ENCODE results near the gene OR51B6.
"Not testable (repeated sequence)": the region's sequence is repeated elsewhere in the genome, so short reads cannot be mapped to it uniquely, and the experiment has no call there.

OR51B6 gene

DNA sequence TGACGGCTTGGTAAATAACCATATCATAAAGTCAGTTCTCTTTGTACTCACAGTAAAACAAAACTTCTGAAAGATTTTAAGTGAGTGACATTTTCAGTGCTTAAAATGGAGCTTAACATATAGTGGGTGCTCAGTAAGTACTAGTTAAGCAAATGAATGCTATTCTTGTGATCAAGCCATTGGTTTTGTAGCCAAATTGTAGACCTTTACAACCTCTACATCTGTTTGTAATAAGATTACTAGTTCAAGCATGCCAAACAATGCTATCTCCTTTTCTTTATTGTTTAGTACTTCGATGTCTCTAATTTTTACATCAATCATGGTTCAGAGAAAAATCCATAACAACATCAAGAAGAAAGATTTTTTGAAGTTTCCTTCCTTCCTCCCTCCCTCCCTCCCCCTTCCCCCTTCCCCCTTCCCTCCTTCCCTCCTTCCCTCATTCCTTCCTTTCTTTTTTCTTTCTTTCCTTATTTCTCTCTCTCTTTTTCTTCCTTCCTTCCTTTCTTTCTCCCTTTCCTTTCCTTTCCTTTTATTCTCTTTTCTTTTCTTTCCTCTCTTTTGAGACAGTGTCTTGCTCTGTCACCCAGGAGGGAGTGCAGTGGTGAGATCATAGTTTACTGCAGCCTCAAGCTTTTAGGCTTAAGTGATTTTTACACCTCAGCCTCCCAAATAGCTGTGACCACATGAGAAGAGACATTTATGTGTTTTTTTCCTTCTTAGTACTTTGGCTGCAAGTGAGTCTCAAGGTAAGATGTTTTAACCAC lies 43.9 kb upstream of the OR51B6 start:
- Histone ChIP-seq H3K4me3 (ENCODE audit: low read length in 2 of 2) (no peak overlapping the region), H3K79me1 (ENCODE audit: low read depth, low read length) (no peaks in the 10 kb centered on the region), H3K4ac (ENCODE audit: low read length) (no peak overlapping the region), H3K9me3 (replicated peaks in 1 of 2; ENCODE audit: control insufficient read depth in 2 of 2, insufficient read depth in 1 of 2, low read depth in 1 of 2, low read length in 2 of 2) (no peaks in the 10 kb centered on the region), H2AFZ (ENCODE audit: low read length) (no peak overlapping the region), H3K23ac (ENCODE audit: low read depth, low read length, poor library complexity) (no peak overlapping the region), H4K8ac (ENCODE audit: low read depth, low read length) (no peak overlapping the region), H3K14ac (ENCODE audit: low read length) (no peak overlapping the region), H3K27me3 (ENCODE audit: control insufficient read depth in 3 of 3, insufficient read depth in 3 of 3, low read depth in 1 of 3, low read length in 3 of 3) (no peaks in the 10 kb centered on the region), H3K18ac (ENCODE audit: low read length) (no peak overlapping the region), H2AK5ac (ENCODE audit: low read depth, low read length) (no peak overlapping the region), H4K91ac (ENCODE audit: low read depth, low read length, poor library complexity) (no peak overlapping the region), H3K36me3 (replicated peaks in 1 of 2; ENCODE audit: control insufficient read depth in 2 of 2, insufficient read depth in 2 of 2, low read length in 2 of 2) (no peaks in the 10 kb centered on the region), H3K4me2 (ENCODE audit: insufficient read depth, low read length, poor library complexity, severe bottlenecking) (no peak overlapping the region), H3K4me1 (ENCODE audit: control insufficient read depth in 2 of 2, insufficient read depth in 1 of 2, low read depth in 1 of 2, low read length in 2 of 2) (no peaks in the 10 kb centered on the region), H2BK15ac (ENCODE audit: low read length) (no peak overlapping the region), H3K9ac (ENCODE audit: low read depth, low read length, poor library complexity) (no peak overlapping the region), H2BK120ac (ENCODE audit: low read depth, low read length) (no peak overlapping the region), H3K27ac (replicated peaks; ENCODE audit: low read length) (no peak overlapping the region), H2BK5ac (ENCODE audit: low read length) (no peak overlapping the region), H2BK12ac (ENCODE audit: low read length) (no peak overlapping the region)
- WGBS, 2 donors (ENCODE audit: extremely low coverage in 2 of 2, insufficient read length in 2 of 2, insufficient replicate concordance in 1 of 2): no CpG with 5 or more reads among the region's 2 CpGs
- no peak for DNase-seq (ENCODE audit: low spot score)

DNA sequence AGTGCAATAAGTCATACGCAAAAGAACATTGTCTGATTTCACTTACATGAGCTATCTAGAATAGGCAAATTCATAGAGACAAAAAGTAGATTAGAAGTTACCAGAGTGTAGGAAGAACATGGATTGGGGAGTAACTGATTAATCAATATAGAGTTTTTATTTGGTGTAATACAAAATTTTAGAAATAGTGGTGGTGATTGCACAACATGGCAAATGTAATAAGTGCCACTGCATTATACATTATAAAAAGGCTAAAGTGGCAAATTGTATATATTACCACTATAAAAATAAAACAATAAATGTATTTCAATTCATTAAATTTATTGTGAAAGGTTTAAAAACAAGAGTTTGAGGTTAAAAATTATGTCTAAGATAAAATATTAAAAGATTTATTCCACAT lies 40.9 kb upstream of the OR51B6 start:
- Histone ChIP-seq H4K8ac (ENCODE audit: low read depth, low read length) (no peak overlapping the region), H3K9me3 (replicated peaks in 1 of 2; ENCODE audit: control insufficient read depth in 2 of 2, insufficient read depth in 1 of 2, low read depth in 1 of 2, low read length in 2 of 2) (no peaks in the 10 kb centered on the region), H3K4me2 (ENCODE audit: insufficient read depth, low read length, poor library complexity, severe bottlenecking) (no peak overlapping the region), H2BK12ac (ENCODE audit: low read length) (no peak overlapping the region), H3K4ac (ENCODE audit: low read length) (no peak overlapping the region), H3K27me3 (ENCODE audit: control insufficient read depth in 3 of 3, insufficient read depth in 3 of 3, low read depth in 1 of 3, low read length in 3 of 3) (no peaks in the 10 kb centered on the region), H3K4me3 (ENCODE audit: low read length in 2 of 2) (no peak overlapping the region), H3K9ac (ENCODE audit: low read depth, low read length, poor library complexity) (no peak overlapping the region), H3K14ac (ENCODE audit: low read length) (no peak overlapping the region), H4K91ac (ENCODE audit: low read depth, low read length, poor library complexity) (no peak overlapping the region), H2BK5ac (ENCODE audit: low read length) (no peak overlapping the region), H2BK120ac (ENCODE audit: low read depth, low read length) (no peak overlapping the region), H3K27ac (replicated peaks; ENCODE audit: low read length) (no peak overlapping the region), H3K36me3 (replicated peaks in 1 of 2; ENCODE audit: control insufficient read depth in 2 of 2, insufficient read depth in 2 of 2, low read length in 2 of 2) (no peaks in the 10 kb centered on the region), H2BK15ac (ENCODE audit: low read length) (no peak overlapping the region), H3K18ac (ENCODE audit: low read length) (no peak overlapping the region), H3K79me1 (ENCODE audit: low read depth, low read length) (no peaks in the 10 kb centered on the region), H3K4me1 (ENCODE audit: control insufficient read depth in 2 of 2, insufficient read depth in 1 of 2, low read depth in 1 of 2, low read length in 2 of 2) (no peaks in the 10 kb centered on the region), H2AFZ (ENCODE audit: low read length) (no peak overlapping the region), H3K23ac (ENCODE audit: low read depth, low read length, poor library complexity) (no peak overlapping the region), H2AK5ac (ENCODE audit: low read depth, low read length) (no peak overlapping the region)
- no CpG with 5 or more reads among the region's 1 CpG for WGBS, 2 donors (ENCODE audit: extremely low coverage in 2 of 2, insufficient read length in 2 of 2, insufficient replicate concordance in 1 of 2)
- DNase-seq (ENCODE audit: low spot score): no peak

DNA sequence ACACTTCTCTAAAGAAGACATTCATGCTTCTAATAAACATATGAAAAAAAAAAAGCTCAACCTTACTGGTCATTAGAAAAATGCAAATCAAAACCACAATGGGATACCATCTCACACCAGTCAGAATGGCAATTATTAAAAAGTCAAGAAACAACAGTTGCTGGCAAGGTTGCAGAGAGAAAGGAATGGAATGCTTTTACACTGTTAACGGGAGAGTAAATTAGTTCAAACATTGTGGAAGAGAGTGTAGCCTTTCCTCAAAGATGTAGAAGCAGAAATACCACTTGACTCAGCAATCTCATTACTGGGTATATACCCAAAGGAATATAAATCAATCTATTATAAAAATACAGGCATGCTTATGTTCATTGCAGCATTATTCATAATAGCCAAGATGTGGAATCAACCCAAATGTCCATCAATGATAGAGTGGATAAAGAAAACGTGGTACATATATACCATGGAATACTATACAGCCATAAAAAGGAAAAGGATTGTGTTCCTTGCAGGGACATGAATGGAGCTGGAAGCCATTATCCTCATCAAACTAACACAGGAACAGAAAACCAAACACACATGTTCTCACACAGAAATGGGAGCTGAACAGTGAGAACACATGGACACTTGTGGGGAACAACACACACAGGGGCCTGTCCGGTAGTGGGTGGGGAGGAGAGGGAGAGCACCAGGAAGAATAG lies 37.8 kb upstream of the OR51B6 start:
- H2BK15ac ChIP-seq (ENCODE audit: low read length); H2BK5ac ChIP-seq (ENCODE audit: low read length); H3K9ac ChIP-seq (ENCODE audit: low read depth, low read length, poor library complexity); H3K23ac ChIP-seq (ENCODE audit: low read depth, low read length, poor library complexity); H3K18ac ChIP-seq (ENCODE audit: low read length); H3K4me2 ChIP-seq (ENCODE audit: insufficient read depth, low read length, poor library complexity, severe bottlenecking); H4K91ac ChIP-seq (ENCODE audit: low read depth, low read length, poor library complexity); H3K4me3 ChIP-seq (ENCODE audit: low read length in 2 of 2); H2AFZ ChIP-seq (ENCODE audit: low read length); H3K4ac ChIP-seq (ENCODE audit: low read length); H2AK5ac ChIP-seq (ENCODE audit: low read depth, low read length); H2BK120ac ChIP-seq (ENCODE audit: low read depth, low read length); H3K4me1 ChIP-seq (ENCODE audit: control insufficient read depth in 2 of 2, insufficient read depth in 1 of 2, low read depth in 1 of 2, low read length in 2 of 2); H3K27ac ChIP-seq (replicated peaks; ENCODE audit: low read length); H2BK12ac ChIP-seq (ENCODE audit: low read length); H3K14ac ChIP-seq (ENCODE audit: low read length); DNase-seq (ENCODE audit: low spot score); H3K27me3 ChIP-seq (ENCODE audit: control insufficient read depth in 3 of 3, insufficient read depth in 3 of 3, low read depth in 1 of 3, low read length in 3 of 3); H3K9me3 ChIP-seq (replicated peaks in 1 of 2; ENCODE audit: control insufficient read depth in 2 of 2, insufficient read depth in 1 of 2, low read depth in 1 of 2, low read length in 2 of 2); H3K79me1 ChIP-seq (ENCODE audit: low read depth, low read length); H3K36me3 ChIP-seq (replicated peaks in 1 of 2; ENCODE audit: control insufficient read depth in 2 of 2, insufficient read depth in 2 of 2, low read length in 2 of 2); H4K8ac ChIP-seq (ENCODE audit: low read depth, low read length): not testable (repeated sequence)
- no CpG with 5 or more reads among the region's 3 CpGs for WGBS, 2 donors (ENCODE audit: extremely low coverage in 2 of 2, insufficient read length in 2 of 2, insufficient replicate concordance in 1 of 2)

DNA sequence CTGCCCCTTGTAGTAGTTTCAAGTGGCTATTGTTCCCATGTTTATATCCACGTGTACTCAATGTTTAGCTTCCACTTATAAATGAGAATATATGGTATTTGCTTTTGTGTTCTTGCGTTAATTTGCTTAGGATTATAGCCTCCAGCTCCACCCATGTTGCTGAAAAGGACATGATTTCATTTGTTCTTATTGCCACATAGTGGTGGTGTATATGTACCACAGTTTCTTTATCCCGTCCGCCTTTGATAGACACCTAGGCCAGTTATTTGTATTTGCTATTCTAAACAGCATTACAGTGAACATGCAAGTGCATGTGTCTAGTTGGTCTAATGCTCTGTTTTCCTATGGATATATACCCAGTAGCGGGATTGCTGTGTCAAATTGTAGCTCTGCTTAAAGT lies 34.0 kb upstream of the OR51B6 start:
- no peak overlapping the region for H2AK5ac ChIP-seq (ENCODE audit: low read depth, low read length)
- H3K4me1 ChIP-seq (ENCODE audit: control insufficient read depth in 2 of 2, insufficient read depth in 1 of 2, low read depth in 1 of 2, low read length in 2 of 2): no peaks in the 10 kb centered on the region
- no peak overlapping the region for H3K4me2 ChIP-seq (ENCODE audit: insufficient read depth, low read length, poor library complexity, severe bottlenecking)
- WGBS, 2 donors (ENCODE audit: extremely low coverage in 2 of 2, insufficient read length in 2 of 2, insufficient replicate concordance in 1 of 2): no CpG with 5 or more reads among the region's 5 CpGs
- H3K79me1 ChIP-seq (ENCODE audit: low read depth, low read length): no peaks in the 10 kb centered on the region
- no peak overlapping the region for H2BK120ac ChIP-seq (ENCODE audit: low read depth, low read length)
- no peak overlapping the region for H2BK12ac ChIP-seq (ENCODE audit: low read length)
- H4K8ac ChIP-seq (ENCODE audit: low read depth, low read length): no peak overlapping the region
- H3K9ac ChIP-seq (ENCODE audit: low read depth, low read length, poor library complexity): no peak overlapping the region
- no peak overlapping the region for H3K14ac ChIP-seq (ENCODE audit: low read length)
- no peak overlapping the region for H2AFZ ChIP-seq (ENCODE audit: low read length)
- H3K18ac ChIP-seq (ENCODE audit: low read length): no peak overlapping the region
- H3K4ac ChIP-seq (ENCODE audit: low read length): no peak overlapping the region
- no peak for DNase-seq (ENCODE audit: low spot score)
- H3K9me3 ChIP-seq (replicated peaks in 1 of 2; ENCODE audit: control insufficient read depth in 2 of 2, insufficient read depth in 1 of 2, low read depth in 1 of 2, low read length in 2 of 2): no peaks in the 10 kb centered on the region
- H2BK5ac ChIP-seq (ENCODE audit: low read length): no peak overlapping the region
- no peak overlapping the region for H3K27ac ChIP-seq (replicated peaks; ENCODE audit: low read length)
- no peak overlapping the region for H3K23ac ChIP-seq (ENCODE audit: low read depth, low read length, poor library complexity)
- H3K27me3 ChIP-seq (ENCODE audit: control insufficient read depth in 3 of 3, insufficient read depth in 3 of 3, low read depth in 1 of 3, low read length in 3 of 3): no peaks in the 10 kb centered on the region
- no peak overlapping the region for H3K4me3 ChIP-seq (ENCODE audit: low read length in 2 of 2)
- H2BK15ac ChIP-seq (ENCODE audit: low read length): no peak overlapping the region
- H4K91ac ChIP-seq (ENCODE audit: low read depth, low read length, poor library complexity): no peak overlapping the region
- H3K36me3 ChIP-seq (replicated peaks in 1 of 2; ENCODE audit: control insufficient read depth in 2 of 2, insufficient read depth in 2 of 2, low read length in 2 of 2): no peaks in the 10 kb centered on the region
